BJ (cell line): ENCODE measurements around the gene BANP. TPM values are rescaled to one million over a fixed set of nuclear protein-coding genes. Genes with fewer than 3 reads are reported as not detected.

ENCODE experiments used
- CTCF ChIA-PET: fragments of 350-600 bp; formaldehyde crosslinking; extraction: SDS; loops from one replicate; lab custom pipeline; 2021; ENCODE audit warnings: antibody characterized with exemption, inconsistent platforms; lab: Yijun Ruan, JAX
- POLR2A ChIA-PET: fragments of 300-600 bp; sonication (Branson Sonifier 250); formaldehyde crosslinking; extraction: SDS; loops from one replicate; lab custom pipeline; 2021; ENCODE audit warnings: antibody characterized with exemption; lab: Charles Lee
- DNase-seq: peaks from one replicate; pipeline ENCODE4 v3.0.0-alpha.2; 2011; ENCODE audit warnings: low read depth
- H3K27me3 ChIP-seq: 2 replicates; pipeline ENCODE4 v1.6.0; 2011; ENCODE audit warnings: low read length; ENCODE audit not compliant: control insufficient read depth, insufficient read depth
- H3K36me3 ChIP-seq: 2 replicates; pipeline ENCODE4 v1.5.1; 2011; ENCODE audit warnings: low read length; ENCODE audit not compliant: control insufficient read depth, insufficient read depth
- H3K4me3 ChIP-seq: 2 replicates; pipeline ENCODE4 v1.5.1; 2011; ENCODE audit warnings: low read depth, mild to moderate bottlenecking, control low read depth, low read length
- CTCF ChIP-seq: IDR thresholded peaks from 2 replicates; pipeline ENCODE4 v1.5.1; 2011; ENCODE audit warnings: low read depth, mild to moderate bottlenecking, control low read depth, inconsistent platforms, low read length, moderate library complexity; ENCODE audit not compliant: insufficient read depth
- polyA plus RNA-seq: library from polyadenylated mRNA; depleted of rRNA; stranded (reverse); fragments of >200 nt; gene quantifications from 2 replicates; pipeline ENCODE4 v1.2.3, GENCODE V29; 2011

BANP gene
- polyA plus RNA-seq, 1 experiment = 16.5 TPM

- H3K27me3 ChIP-seq = no peaks in the 10 kb centered on the region
- DNase-seq = no peak
- ChIA-PET CTCF (no interaction called here), POLR2A (no interaction called here)
- no peak overlapping the region for H3K4me3 ChIP-seq
- no peak for TF ChIP-seq CTCF
- no peaks in the 10 kb centered on the region for H3K36me3 ChIP-seq
Observed at GRCh38 chr16:87946596-87947347, 4.5 kb upstream of the BANP start.

GRCh38 chr16:87947356-87948118, 3.7 kb upstream of the BANP start:
- POLR2A ChIA-PET = no interaction called here
- no peaks in the 10 kb centered on the region for H3K36me3 ChIP-seq
- no peak for TF ChIP-seq CTCF
- DNase-seq = no peak
- CTCF ChIA-PET = interaction anchor here (1.2 kb wide), 1 partner anchor 168 kb away, joined by 3 read pairs; no protein-coding TSS in a partner anchor
- H3K4me3 ChIP-seq = no peak overlapping the region
- H3K27me3 ChIP-seq = no peaks in the 10 kb centered on the region

- no peaks in the 10 kb centered on the region for H3K36me3 ChIP-seq
- no peak for TF ChIP-seq CTCF
- H3K27me3 ChIP-seq = no peaks in the 10 kb centered on the region
- ChIA-PET POLR2A (no interaction called here), CTCF (interaction anchor here (0.7 to 1.2 kb wide), 2 partner anchors 67 to 169 kb away, joined by 3 to 4 read pairs; no protein-coding TSS in a partner anchor)
- no peak overlapping the region for H3K4me3 ChIP-seq
- DNase-seq = no peak
Observed at GRCh38 chr16:87948119-87948545, 3.1 kb upstream of the BANP start.

GRCh38 chr16:87948735-87949070, 2.5 kb upstream of the BANP start:
- no peak for DNase-seq
- no peak for TF ChIP-seq CTCF
- Histone ChIP-seq H3K27me3 (no peaks in the 10 kb centered on the region), H3K36me3 (peaks cover 2% of the 10 kb centered on the region), H3K4me3 (no peak overlapping the region)
- ChIA-PET CTCF (interaction anchor here (0.6 to 2.1 kb wide), 6 partner anchors 9 to 1842 kb away, joined by 3 to 6 read pairs (median 4); no protein-coding TSS in a partner anchor), POLR2A (no interaction called here)
